IPS-NIHi11 (cell line): Measurements from ENCODE around the gene KCNT2.

ENCODE experiments used
- DNase-seq: peaks from one replicate; pipeline ENCODE4 v3.0.0; 2012; ENCODE audit warnings: mixed read lengths, low spot score

Gene KCNT2

DNA sequence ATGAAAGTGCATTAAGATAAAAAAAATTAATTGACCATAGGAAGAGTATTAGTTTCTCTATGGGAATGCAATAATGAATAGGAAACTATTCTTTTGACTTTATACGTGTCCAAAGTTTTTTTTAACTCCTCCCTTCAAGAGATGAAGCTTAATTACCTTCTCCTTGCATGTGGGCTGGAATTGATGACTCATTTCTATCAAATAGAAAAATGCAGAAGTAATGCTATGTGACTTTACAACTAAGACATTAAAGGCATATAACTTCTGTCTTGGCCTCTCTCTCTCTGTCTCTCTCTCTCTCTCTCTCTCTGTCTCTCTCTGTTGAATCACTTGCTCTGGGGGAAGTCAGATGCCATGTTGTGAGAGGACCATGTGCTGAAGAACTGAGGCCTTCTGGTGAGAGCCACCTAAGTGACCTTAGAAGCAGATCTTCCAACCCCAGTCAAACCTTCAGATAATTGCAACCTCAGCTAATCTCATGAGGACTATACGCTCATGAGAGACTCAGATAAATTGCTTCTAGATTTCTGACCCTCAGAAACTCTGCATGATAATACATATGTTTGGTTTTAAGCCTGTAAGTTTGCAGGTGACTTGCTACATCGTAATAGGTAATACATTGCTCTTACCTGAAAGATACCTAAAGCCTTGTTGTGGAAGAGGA, 414.2 kb downstream of the KCNT2 start:
- DNase-seq = no peak

DNA sequence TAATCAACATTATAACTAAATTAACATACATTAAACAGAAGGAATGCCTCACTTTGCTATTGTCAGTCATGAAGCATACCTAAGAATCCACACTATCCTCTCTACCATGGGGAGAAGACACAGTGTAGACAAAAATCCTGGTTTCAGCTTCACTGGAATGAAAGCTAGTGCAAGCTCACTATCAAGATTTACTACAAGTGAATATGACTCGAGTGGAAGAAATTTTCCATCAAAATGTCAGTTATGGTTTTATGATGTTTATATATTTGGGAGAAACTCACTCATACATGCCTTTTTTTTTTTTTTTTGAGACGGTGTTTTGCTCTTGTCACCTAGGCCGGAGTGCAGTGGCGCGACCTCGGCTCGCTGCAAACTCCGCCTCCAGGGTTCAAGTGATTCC, 424.3 kb downstream of the KCNT2 start:
- DNase-seq = no peak

DNA sequence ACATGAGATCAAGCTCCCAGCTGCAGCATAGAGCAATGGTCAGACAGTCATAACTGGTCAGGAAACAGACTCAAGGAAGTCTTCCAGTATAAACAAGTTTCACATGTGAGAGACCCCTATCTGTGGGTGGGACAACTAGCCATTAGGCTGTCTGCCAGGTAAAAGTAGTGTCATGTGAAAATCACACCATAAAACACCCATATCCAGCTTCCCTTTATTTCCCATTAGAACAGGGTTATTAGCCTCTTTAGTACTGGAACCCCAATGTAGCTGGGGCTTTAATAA, 426.7 kb downstream of the KCNT2 start:
- no peak for DNase-seq

DNA sequence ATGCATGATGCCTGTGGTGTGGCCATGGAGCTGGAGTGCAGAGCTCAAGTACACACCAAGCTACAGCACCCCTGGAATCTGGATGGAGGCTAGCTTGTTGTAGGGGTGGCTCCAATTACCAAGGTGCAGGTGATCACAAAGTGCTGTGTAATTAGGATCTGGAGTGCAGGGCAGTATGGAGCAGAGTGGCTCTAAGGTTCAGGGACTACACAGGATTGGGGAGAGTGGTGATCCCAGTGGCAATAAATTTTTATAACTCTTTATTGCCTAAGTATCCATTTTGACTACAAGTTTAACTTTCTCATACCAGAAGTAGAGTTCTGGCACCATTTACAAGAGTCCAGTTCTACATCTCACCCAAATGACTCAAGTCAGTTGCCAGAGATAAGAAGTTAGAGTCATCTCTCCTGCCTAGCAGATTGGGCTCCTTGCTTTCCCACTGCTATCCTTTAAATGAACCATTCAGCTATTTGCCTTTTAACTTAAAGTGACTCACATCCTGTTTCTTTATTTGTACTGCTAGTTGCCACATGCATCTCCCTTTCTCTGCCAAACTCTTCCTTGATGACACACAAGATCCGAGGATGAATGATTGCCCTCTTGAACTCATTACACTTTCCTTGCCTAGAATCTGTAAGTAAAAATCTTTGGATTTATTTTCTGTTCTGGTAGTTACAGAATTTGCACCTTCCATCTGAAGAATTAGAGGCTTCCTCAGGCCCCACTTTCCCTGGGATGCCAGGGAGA, 427.2 kb downstream of the KCNT2 start:
- DNase-seq = no peak

DNA sequence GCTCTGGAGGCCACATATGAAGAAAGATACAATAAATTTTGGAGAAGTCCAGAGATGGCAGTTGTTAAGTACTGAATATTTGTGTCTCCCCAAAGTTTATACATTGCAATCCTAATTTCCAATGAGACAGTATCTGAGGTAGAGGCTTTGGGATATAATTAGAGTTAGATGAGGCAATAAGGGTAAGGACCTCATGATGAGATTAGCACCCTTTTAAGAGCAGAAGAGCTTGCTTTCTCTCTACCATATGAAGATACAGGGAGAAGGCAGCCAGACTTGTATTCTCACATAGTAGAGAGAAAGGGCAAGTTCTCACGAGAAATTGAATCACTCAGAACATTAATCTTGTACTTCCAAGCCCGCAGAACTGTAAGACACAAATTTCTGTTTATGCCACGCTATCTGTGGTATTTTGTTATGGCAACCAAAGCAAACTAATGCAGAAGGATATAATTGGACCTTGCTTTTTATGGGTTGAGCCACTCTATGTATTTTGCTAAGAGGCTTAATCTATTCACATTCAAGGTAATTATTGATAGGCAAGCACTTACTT, 430.1 kb downstream of the KCNT2 start:
- DNase-seq = no peak
